NCI-H82 treated with DMSO at 0.1 percent for 48 hours (cell line): ENCODE measurements around the gene CASP12.

Source experiments
- DNase-seq: peaks from one replicate; lab custom pipeline; 2025; ENCODE audit not compliant: unreplicated experiment; lab: John Stamatoyannopoulos, UW

Gene CASP12

DNA sequence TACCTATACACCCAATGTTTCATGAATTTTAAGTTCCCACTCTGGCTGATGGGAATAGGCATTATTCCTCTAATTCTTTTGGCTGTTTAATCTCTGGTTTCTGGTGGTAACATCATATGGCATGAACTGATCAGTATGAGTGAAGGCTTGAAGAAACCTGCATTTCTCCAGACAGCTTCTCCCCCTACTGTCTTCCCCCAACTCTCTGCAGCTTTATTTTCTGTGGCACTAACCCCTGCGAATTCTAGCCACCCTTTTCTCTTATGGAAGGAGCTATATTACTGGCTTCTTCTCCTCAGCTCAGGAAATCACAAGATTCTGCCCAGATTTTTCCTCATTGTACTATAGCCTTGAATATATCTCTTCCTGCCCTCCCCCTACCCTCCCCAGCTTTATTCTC lies 57.1 kb downstream of the CASP12 start:
- DNase-seq, result no peak

DNA sequence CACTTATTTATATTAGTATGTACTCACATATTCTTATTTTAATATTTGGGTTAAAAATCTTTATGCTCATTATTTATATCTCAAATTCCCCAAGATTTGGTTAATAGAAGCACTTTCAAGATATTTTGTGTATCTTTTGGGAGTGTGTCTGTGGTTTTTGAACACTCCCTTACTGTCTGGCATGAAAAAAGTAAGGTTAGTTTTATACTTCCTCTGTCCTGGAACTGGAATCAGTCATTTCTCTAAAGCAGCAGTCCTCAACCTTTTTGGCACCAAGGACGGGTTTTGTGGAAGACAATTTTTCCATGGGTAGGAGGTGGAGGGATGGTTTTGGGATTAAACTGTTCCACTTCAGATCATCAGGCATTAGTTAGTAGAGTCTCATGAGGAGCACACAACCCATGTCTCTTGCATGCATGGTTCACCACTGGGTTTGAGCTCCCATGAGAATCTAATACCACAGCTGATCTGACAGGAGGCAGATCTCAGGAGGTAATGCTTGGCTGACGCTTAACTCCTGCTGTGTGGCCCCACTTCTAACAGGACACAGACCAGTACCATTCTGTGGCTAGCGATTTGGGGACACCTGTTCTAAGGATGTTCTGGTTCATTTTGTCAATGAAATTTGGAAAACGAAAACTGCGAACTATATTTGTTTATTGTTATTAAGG lies 60.2 kb downstream of the CASP12 start:
- DNase-seq, result no peak

DNA sequence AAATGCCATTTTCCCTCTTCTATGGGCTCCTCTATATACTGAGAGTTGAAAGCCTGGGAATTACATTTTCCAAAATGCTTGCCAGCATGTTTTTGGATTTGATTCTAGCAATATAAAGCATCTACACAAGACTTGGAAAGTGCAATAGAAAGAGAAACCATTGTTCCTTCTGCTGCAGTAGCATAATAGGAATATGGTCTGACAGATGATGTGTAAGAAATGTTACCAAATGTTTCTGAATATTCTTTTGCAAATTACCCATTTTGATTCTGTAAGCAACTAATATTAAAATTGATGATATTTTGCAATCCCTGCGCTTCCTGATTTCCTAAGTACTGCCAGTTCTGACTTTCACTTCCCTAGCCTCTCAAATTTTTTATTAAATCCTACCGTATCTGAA lies 61.6 kb downstream of the CASP12 start:
- no peak for DNase-seq
